SJCRH30 (cell line): ENCODE measurements around the gene TAF4B. TPM values are rescaled to one million over a fixed set of nuclear protein-coding genes. Genes with fewer than 3 reads are reported as not detected.

Source experiments
- DNase-seq, 2 experiments: peaks; one replicate each; pipeline ENCODE4 v3.0.0-alpha.2; 2015 to 2020
- H3K27ac ChIP-seq: fragments of 250-450 bp; sonication (Bioruptor Pico); 2 replicates; pipeline ENCODE4 v1.5.1; 2020; ENCODE audit warnings: mild to moderate bottlenecking, moderate library complexity
- H3K27me3 ChIP-seq: fragments of 250-450 bp; sonication (Bioruptor Pico); 2 replicates; pipeline ENCODE4 v1.5.1; 2020; ENCODE audit warnings: mild to moderate bottlenecking, moderate library complexity
- H3K36me3 ChIP-seq: fragments of 250-450 bp; sonication (Bioruptor Pico); 2 replicates; pipeline ENCODE4 v1.5.1; 2020; ENCODE audit warnings: mild to moderate bottlenecking, moderate library complexity
- H3K4me1 ChIP-seq: fragments of 250-450 bp; sonication (Bioruptor Pico); 2 replicates; pipeline ENCODE4 v1.5.1; 2020; ENCODE audit warnings: mild to moderate bottlenecking, moderate library complexity
- H3K4me3 ChIP-seq: fragments of 250-450 bp; sonication (Bioruptor Pico); 2 replicates; pipeline ENCODE4 v1.5.1; 2020; ENCODE audit warnings: mild to moderate bottlenecking, moderate library complexity
- H3K9me3 ChIP-seq: fragments of 250-450 bp; sonication (Bioruptor Pico); replicated peaks from 2 replicates; pipeline ENCODE4 v1.5.1; 2020; ENCODE audit warnings: mild to moderate bottlenecking, moderate library complexity
- total RNA-seq: library from RNA; depleted of rRNA; stranded (reverse); fragments of >200 nt; shearing (Covaris generic); gene quantifications from 2 replicates; pipeline ENCODE4 v1.2.3, GENCODE V29; 2014

The TAF4B gene
- total RNA-seq, 1 experiment from 2014 or later = 10.1 TPM

- no peaks in the 10 kb centered on the region for H3K27me3 ChIP-seq
- H3K4me3 ChIP-seq = no peak overlapping the region
- no peaks in the 10 kb centered on the region for H3K4me1 ChIP-seq
- no peaks in the 10 kb centered on the region for H3K9me3 ChIP-seq
- DNase-seq = no peak
- no peak overlapping the region for H3K27ac ChIP-seq
- no peaks in the 10 kb centered on the region for H3K36me3 ChIP-seq
These were observed 181.7 kb downstream of the TAF4B start for GRCh38 chr18:26407736-26408601.

- Histone ChIP-seq H3K4me1 (no peaks in the 10 kb centered on the region), H3K4me3 (no peak overlapping the region), H3K36me3 (no peaks in the 10 kb centered on the region), H3K27ac (no peak overlapping the region), H3K9me3 (no peaks in the 10 kb centered on the region), H3K27me3 (no peaks in the 10 kb centered on the region)
- DNase-seq = no peak
These were observed 182.8 kb downstream of the TAF4B start for GRCh38 chr18:26409091-26409490.

- no peak overlapping the region for H3K4me3 ChIP-seq
- no peaks in the 10 kb centered on the region for H3K36me3 ChIP-seq
- no peaks in the 10 kb centered on the region for H3K9me3 ChIP-seq
- no peaks in the 10 kb centered on the region for H3K4me1 ChIP-seq
- H3K27me3 ChIP-seq = no peaks in the 10 kb centered on the region
- no peak for DNase-seq
- no peak overlapping the region for H3K27ac ChIP-seq
These were observed 188.7 kb downstream of the TAF4B start for GRCh38 chr18:26414901-26415440.

GRCh38 chr18:26415631-26416030, 189.4 kb downstream of the TAF4B start:
- no peak overlapping the region for H3K4me3 ChIP-seq
- H3K27ac ChIP-seq = no peak overlapping the region
- no peaks in the 10 kb centered on the region for H3K27me3 ChIP-seq
- H3K4me1 ChIP-seq = no peaks in the 10 kb centered on the region
- H3K9me3 ChIP-seq = no peaks in the 10 kb centered on the region
- no peaks in the 10 kb centered on the region for H3K36me3 ChIP-seq
- DNase-seq = no peak

- DNase-seq = no peak
- no peaks in the 10 kb centered on the region for H3K4me1 ChIP-seq
These were observed 190.5 kb downstream of the TAF4B start for GRCh38 chr18:26416652-26417150.

GRCh38 chr18:26417190-26417589, 190.9 kb downstream of the TAF4B start:
- H3K4me3 ChIP-seq = no peak overlapping the region
- H3K36me3 ChIP-seq = no peaks in the 10 kb centered on the region
- no peaks in the 10 kb centered on the region for H3K4me1 ChIP-seq
- no peak overlapping the region for H3K27ac ChIP-seq
- no peaks in the 10 kb centered on the region for H3K9me3 ChIP-seq
- H3K27me3 ChIP-seq = no peaks in the 10 kb centered on the region
- DNase-seq = no peak

More at GRCh38 chr18:26416652-26417150, 190.5 kb downstream of the TAF4B start:
- H3K27ac ChIP-seq = no peak overlapping the region
- no peaks in the 10 kb centered on the region for H3K27me3 ChIP-seq
- H3K9me3 ChIP-seq = no peaks in the 10 kb centered on the region
- no peak overlapping the region for H3K4me3 ChIP-seq
- H3K36me3 ChIP-seq = no peaks in the 10 kb centered on the region

- no peaks in the 10 kb centered on the region for H3K27me3 ChIP-seq
- DNase-seq = no peak
- no peak overlapping the region for H3K4me3 ChIP-seq
- H3K27ac ChIP-seq = no peak overlapping the region
- H3K9me3 ChIP-seq = no peaks in the 10 kb centered on the region
- H3K4me1 ChIP-seq = no peaks in the 10 kb centered on the region
- no peaks in the 10 kb centered on the region for H3K36me3 ChIP-seq
These were observed 192.0 kb downstream of the TAF4B start for GRCh38 chr18:26418225-26418624.

GRCh38 chr18:26419746-26420145, 193.5 kb downstream of the TAF4B start:
- no peak for DNase-seq
- no peak overlapping the region for H3K27ac ChIP-seq
- no peaks in the 10 kb centered on the region for H3K9me3 ChIP-seq
- no peak overlapping the region for H3K4me3 ChIP-seq
- H3K36me3 ChIP-seq = no peaks in the 10 kb centered on the region
- H3K27me3 ChIP-seq = no peaks in the 10 kb centered on the region
- H3K4me1 ChIP-seq = no peaks in the 10 kb centered on the region

- no peaks in the 10 kb centered on the region for H3K27me3 ChIP-seq
These were observed 195.3 kb downstream of the TAF4B start for GRCh38 chr18:26421503-26421902.

GRCh38 chr18:26421931-26422330, 195.7 kb downstream of the TAF4B start:
- H3K27me3 ChIP-seq = no peaks in the 10 kb centered on the region
- H3K4me1 ChIP-seq = no peaks in the 10 kb centered on the region
- H3K36me3 ChIP-seq = no peaks in the 10 kb centered on the region
- H3K9me3 ChIP-seq = no peaks in the 10 kb centered on the region
- DNase-seq = no peak
- H3K27ac ChIP-seq = no peak overlapping the region
- no peak overlapping the region for H3K4me3 ChIP-seq

More at GRCh38 chr18:26421503-26421902, 195.3 kb downstream of the TAF4B start:
- Histone ChIP-seq H3K4me1 (no peaks in the 10 kb centered on the region), H3K36me3 (no peaks in the 10 kb centered on the region), H3K4me3 (no peak overlapping the region), H3K9me3 (no peaks in the 10 kb centered on the region), H3K27ac (no peak overlapping the region)
- no peak for DNase-seq

- no peaks in the 10 kb centered on the region for H3K27me3 ChIP-seq
- no peaks in the 10 kb centered on the region for H3K4me1 ChIP-seq
- no peak overlapping the region for H3K4me3 ChIP-seq
- DNase-seq = no peak
- no peaks in the 10 kb centered on the region for H3K9me3 ChIP-seq
- no peaks in the 10 kb centered on the region for H3K36me3 ChIP-seq
- H3K27ac ChIP-seq = no peak overlapping the region
These were observed 196.4 kb downstream of the TAF4B start for GRCh38 chr18:26422472-26423162.

- H3K36me3 ChIP-seq = no peaks in the 10 kb centered on the region
- no peaks in the 10 kb centered on the region for H3K27me3 ChIP-seq
- no peaks in the 10 kb centered on the region for H3K4me1 ChIP-seq
- no peak overlapping the region for H3K4me3 ChIP-seq
- H3K27ac ChIP-seq = no peak overlapping the region
- no peaks in the 10 kb centered on the region for H3K9me3 ChIP-seq
- DNase-seq = no peak
These were observed 198.3 kb downstream of the TAF4B start for GRCh38 chr18:26424428-26425147.

- H3K9me3 ChIP-seq = no peaks in the 10 kb centered on the region
- no peak for DNase-seq
- H3K27me3 ChIP-seq = no peaks in the 10 kb centered on the region
These were observed 198.9 kb downstream of the TAF4B start for GRCh38 chr18:26425148-26425531.

GRCh38 chr18:26429535-26430226, 203.4 kb downstream of the TAF4B start:
- no peak overlapping the region for H3K4me3 ChIP-seq
- no peaks in the 10 kb centered on the region for H3K27me3 ChIP-seq
- DNase-seq = peak; percentile 17 to 56
- no peak overlapping the region for H3K27ac ChIP-seq
- no peaks in the 10 kb centered on the region for H3K4me1 ChIP-seq
- no peaks in the 10 kb centered on the region for H3K9me3 ChIP-seq
- no peaks in the 10 kb centered on the region for H3K36me3 ChIP-seq

More at GRCh38 chr18:26425148-26425531, 198.9 kb downstream of the TAF4B start:
- H3K4me1 ChIP-seq = no peaks in the 10 kb centered on the region
- no peaks in the 10 kb centered on the region for H3K36me3 ChIP-seq
- no peak overlapping the region for H3K27ac ChIP-seq
- no peak overlapping the region for H3K4me3 ChIP-seq
